ENCODE measurements around the gene MGAT3. TPM values are rescaled to one million over a fixed set of nuclear protein-coding genes. Genes with fewer than 3 reads are reported as not detected.
A peak's percentile ranks its signal among the peaks of the same experiment; 100 is the strongest.

The MGAT3 gene
- total and polyA plus RNA-seq, 2 of the 13 experiments (the other 11 are each of a cell fraction or from before 2014, with no cell fraction given) = 0.11 to 0.15 TPM

- TF ChIP-seq ZNF407 (CRISPR knock-in tag; IDR thresholded peaks at IDR 0.05; ENCODE audit: not compliant biosample characterization) = no peak
- TF ChIP-seq ZNF292 (CRISPR knock-in tag; IDR thresholded peaks at IDR 0.05; ENCODE audit: borderline replicate concordance, low read depth) = no peak
- TF ChIP-seq FOXJ3 (CRISPR knock-in tag; IDR thresholded peaks at IDR 0.05; ENCODE audit: borderline replicate concordance) = no peak
- TF ChIP-seq BCLAF1 (IDR thresholded peaks at IDR 0.05) = no peak
- TF ChIP-seq ZNF704 (CRISPR knock-in tag; IDR thresholded peaks at IDR 0.05; ENCODE audit: borderline replicate concordance) = no peak
- 0 out of 2 replicates have a peak, but pooled peaks have one; percentile 12 for TF ChIP-seq ZFP91 (CRISPR knock-in tag; IDR thresholded peaks at IDR 0.05; ENCODE audit: borderline replicate concordance)
- no peak for TF ChIP-seq ZNF530 (CRISPR knock-in tag; IDR thresholded peaks at IDR 0.05; ENCODE audit: low read depth)
- 0 out of 2 replicates have a peak, but pooled peaks have one; percentile 20 for TF ChIP-seq ZC3H13 (CRISPR knock-in tag; IDR thresholded peaks at IDR 0.05)
- TF ChIP-seq ZNF691 (CRISPR knock-in tag; IDR thresholded peaks at IDR 0.05; ENCODE audit: borderline replicate concordance, low read depth) = no peak
- 0 out of 2 replicates have a peak, but pooled peaks have one; percentile 19 for TF ChIP-seq ZNF230 (CRISPR knock-in tag; IDR thresholded peaks at IDR 0.05)
- TF ChIP-seq REL (CRISPR knock-in tag; conservative IDR thresholded peaks at IDR 0.05) = peak; percentile 80; the same call in 1 of the 2 replicates
- no peak for TF ChIP-seq ZNF768 (CRISPR knock-in tag; IDR thresholded peaks at IDR 0.05)
These were observed 44.9 kb downstream of the MGAT3 start (continued) for GRCh38 chr22:39501644-39502108.
